ENCODE results near the gene CLDN4.
"Not testable (repeated sequence)": the region's sequence is repeated elsewhere in the genome, so short reads cannot be mapped to it uniquely, and the experiment has no call there.

CLDN4 gene

GRCh38 chr7:73820013-73820412 lies 10.8 kb upstream of the CLDN4 start:
- no peak overlapping the region for H3K4me2 ChIP-seq (ENCODE audit: low read length)
- no peaks in the 10 kb centered on the region for H3K9me3 ChIP-seq (ENCODE audit: control insufficient read depth, insufficient read depth, low read length)
- no peaks in the 10 kb centered on the region for H3K4me1 ChIP-seq (ENCODE audit: control insufficient read depth, low read length)
- H3K4me3 ChIP-seq (ENCODE audit: low read length), result no peak overlapping the region
- no peaks in the 10 kb centered on the region for H3K9me2 ChIP-seq (replicated peaks; ENCODE audit: control insufficient read depth, low read length)
- no peaks in the 10 kb centered on the region for H3K79me2 ChIP-seq (ENCODE audit: control insufficient read depth, low read length)
- H4K20me1 ChIP-seq (ENCODE audit: control insufficient read depth, insufficient read depth, low read depth, low read length), result no peaks in the 10 kb centered on the region
- H3F3A ChIP-seq (ENCODE audit: control insufficient read depth, insufficient read depth), result no peaks in the 10 kb centered on the region
- TF ChIP-seq EZH2phosphoT487 (IDR thresholded peaks at IDR 0.05; ENCODE audit: borderline replicate concordance, low read length), result no peak
- no peak for TF ChIP-seq CTCF (IDR thresholded peaks at IDR 0.05; ENCODE audit: low read depth, low read length, poor library complexity, severe bottlenecking)
- no peak overlapping the region for H3K27ac ChIP-seq (ENCODE audit: low read depth, low read length)
- H3K27me3 ChIP-seq (ENCODE audit: control insufficient read depth, low read length), result 0 out of 2 replicates have a peak, but pooled peaks cover 3% of the 10 kb centered on the region
- H3K36me3 ChIP-seq (ENCODE audit: control insufficient read depth, low read length), result no peaks in the 10 kb centered on the region

- H4K20me1 ChIP-seq (ENCODE audit: control insufficient read depth, insufficient read depth, low read depth, low read length); H3K4me1 ChIP-seq (ENCODE audit: control insufficient read depth, low read length); H3K9me3 ChIP-seq (ENCODE audit: control insufficient read depth, insufficient read depth, low read length); H3F3A ChIP-seq (ENCODE audit: control insufficient read depth, insufficient read depth); H3K27ac ChIP-seq (ENCODE audit: low read depth, low read length); H3K36me3 ChIP-seq (ENCODE audit: control insufficient read depth, low read length); H3K79me2 ChIP-seq (ENCODE audit: control insufficient read depth, low read length); H3K4me2 ChIP-seq (ENCODE audit: low read length); H3K9me2 ChIP-seq (replicated peaks; ENCODE audit: control insufficient read depth, low read length); H3K4me3 ChIP-seq (ENCODE audit: low read length); H3K27me3 ChIP-seq (ENCODE audit: control insufficient read depth, low read length): not testable (repeated sequence)
Observed at GRCh38 chr7:73821597-73822285, 9.1 kb upstream of the CLDN4 start.

- TF ChIP-seq CTCF (IDR thresholded peaks at IDR 0.05; ENCODE audit: low read depth, low read length, poor library complexity, severe bottlenecking) (no peak), EZH2phosphoT487 (IDR thresholded peaks at IDR 0.05; ENCODE audit: borderline replicate concordance, low read length) (no peak)
- Histone ChIP-seq H3K4me3 (ENCODE audit: low read length) (no peak overlapping the region), H3K9me3 (ENCODE audit: control insufficient read depth, insufficient read depth, low read length) (no peaks in the 10 kb centered on the region), H3K36me3 (ENCODE audit: control insufficient read depth, low read length) (no peaks in the 10 kb centered on the region), H3K79me2 (ENCODE audit: control insufficient read depth, low read length) (no peaks in the 10 kb centered on the region), H4K20me1 (ENCODE audit: control insufficient read depth, insufficient read depth, low read depth, low read length) (no peaks in the 10 kb centered on the region), H3K4me2 (ENCODE audit: low read length) (no peak overlapping the region), H3K9me2 (replicated peaks; ENCODE audit: control insufficient read depth, low read length) (no peaks in the 10 kb centered on the region), H3K4me1 (ENCODE audit: control insufficient read depth, low read length) (peaks cover 12% of the 10 kb centered on the region), H3K27me3 (ENCODE audit: control insufficient read depth, low read length) (0 out of 2 replicates have a peak, but pooled peaks cover 3% of the 10 kb centered on the region), H3K27ac (ENCODE audit: low read depth, low read length) (no peak overlapping the region), H3F3A (ENCODE audit: control insufficient read depth, insufficient read depth) (0 out of 2 replicates have a peak, but pooled peaks cover 2% of the 10 kb centered on the region)
Observed at GRCh38 chr7:73822319-73823173, 8.2 kb upstream of the CLDN4 start.

- no peak overlapping the region for H3K27ac ChIP-seq (ENCODE audit: low read depth, low read length)
Observed at GRCh38 chr7:73823257-73823656, 7.5 kb upstream of the CLDN4 start.

More at GRCh38 chr7:73823257-73823656, 7.5 kb upstream of the CLDN4 start:
- TF ChIP-seq EZH2phosphoT487 (IDR thresholded peaks at IDR 0.05; ENCODE audit: borderline replicate concordance, low read length) (no peak), CTCF (IDR thresholded peaks at IDR 0.05; ENCODE audit: low read depth, low read length, poor library complexity, severe bottlenecking) (no peak)
- no peak overlapping the region for H3K4me2 ChIP-seq (ENCODE audit: low read length)
- 0 out of 2 replicates have a peak, but pooled peaks cover 3% of the 10 kb centered on the region for H3K27me3 ChIP-seq (ENCODE audit: control insufficient read depth, low read length)
- H3K4me3 ChIP-seq (ENCODE audit: low read length), result no peak overlapping the region
- no peaks in the 10 kb centered on the region for H3K79me2 ChIP-seq (ENCODE audit: control insufficient read depth, low read length)
- H3K36me3 ChIP-seq (ENCODE audit: control insufficient read depth, low read length), result no peaks in the 10 kb centered on the region
- no peaks in the 10 kb centered on the region for H3K9me3 ChIP-seq (ENCODE audit: control insufficient read depth, insufficient read depth, low read length)
- 0 out of 2 replicates have a peak, but pooled peaks cover 3% of the 10 kb centered on the region for H3F3A ChIP-seq (ENCODE audit: control insufficient read depth, insufficient read depth)
- H4K20me1 ChIP-seq (ENCODE audit: control insufficient read depth, insufficient read depth, low read depth, low read length), result no peaks in the 10 kb centered on the region
- no peaks in the 10 kb centered on the region for H3K9me2 ChIP-seq (replicated peaks; ENCODE audit: control insufficient read depth, low read length)
- H3K4me1 ChIP-seq (ENCODE audit: control insufficient read depth, low read length), result peaks cover 20% of the 10 kb centered on the region

All from DOHH2 (cell line).